Measurements from ENCODE around the gene EXD3.

EXD3 gene

DNA sequence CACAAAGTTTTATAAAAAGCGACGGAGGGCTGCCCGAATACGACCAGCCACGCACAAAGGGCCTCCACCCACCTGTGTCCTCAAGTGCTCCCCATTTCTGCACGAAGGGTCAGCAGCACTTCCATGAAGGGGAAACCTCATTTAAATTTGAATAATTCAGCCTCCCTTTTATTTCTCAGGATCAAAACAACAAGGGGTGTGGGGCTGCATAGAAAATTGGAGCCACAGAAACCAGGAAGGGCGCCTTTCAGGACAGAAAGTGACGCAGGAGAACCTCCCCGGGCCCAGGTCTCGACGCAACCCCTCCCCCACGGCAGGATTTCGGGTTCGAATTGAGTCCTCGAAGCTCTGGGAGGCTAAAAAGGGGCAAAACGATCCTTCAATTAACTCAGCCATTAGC, 123.0 kb downstream of the EXD3 start:
- H3K4me1 ChIP-seq (ENCODE audit: insufficient read depth, low read length) = peaks cover 7% of the 10 kb centered on the region
- no peak overlapping the region for H3K4me3 ChIP-seq (ENCODE audit: low read depth in 1 of 2, low read length in 2 of 2)
- no peak overlapping the region for H3K27ac ChIP-seq (ENCODE audit: low read depth, low read length)
- no peaks in the 10 kb centered on the region for H3K9me3 ChIP-seq (ENCODE audit: low read length)
- H3K9ac ChIP-seq (ENCODE audit: low read length) = no peak overlapping the region
- H3K36me3 ChIP-seq (ENCODE audit: insufficient read depth, low read length) = no peaks in the 10 kb centered on the region
- peaks cover 58 to 83% of the 10 kb centered on the region in 2 donors for H3K27me3 ChIP-seq (ENCODE audit: control insufficient read depth in 1 of 2, insufficient read depth in 2 of 2, low read length in 2 of 2)

DNA sequence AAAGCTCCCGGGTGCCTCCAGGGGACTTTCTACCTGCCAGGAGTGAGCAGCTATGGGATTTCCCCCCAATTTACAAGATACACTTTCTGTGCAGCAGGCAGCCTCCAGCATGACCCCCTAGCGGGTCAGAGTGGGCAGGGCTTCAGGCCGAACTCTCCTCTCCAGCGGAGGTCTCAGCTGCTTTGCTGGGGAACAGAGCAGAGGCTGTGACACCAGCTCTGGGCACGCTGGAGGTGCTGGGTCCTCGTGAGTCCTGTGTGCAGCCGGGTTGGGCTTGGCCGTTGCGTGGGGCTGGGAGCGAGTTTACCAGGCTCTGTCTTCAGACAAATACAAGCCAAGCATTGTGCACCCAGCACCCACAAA, 123.8 kb downstream of the EXD3 start:
- Histone ChIP-seq H3K9me3 (ENCODE audit: low read length) (peaks cover 4% of the 10 kb centered on the region), H3K27ac (ENCODE audit: low read depth, low read length) (no peak overlapping the region), H3K36me3 (ENCODE audit: insufficient read depth, low read length) (no peaks in the 10 kb centered on the region), H3K27me3 (ENCODE audit: control insufficient read depth in 1 of 2, insufficient read depth in 2 of 2, low read length in 2 of 2) (peaks cover 65 to 83% of the 10 kb centered on the region in 2 donors), H3K9ac (ENCODE audit: low read length) (no peak overlapping the region), H3K4me3 (ENCODE audit: low read depth in 1 of 2, low read length in 2 of 2) (no peak overlapping the region), H3K4me1 (ENCODE audit: insufficient read depth, low read length) (peaks cover 7% of the 10 kb centered on the region)

DNA sequence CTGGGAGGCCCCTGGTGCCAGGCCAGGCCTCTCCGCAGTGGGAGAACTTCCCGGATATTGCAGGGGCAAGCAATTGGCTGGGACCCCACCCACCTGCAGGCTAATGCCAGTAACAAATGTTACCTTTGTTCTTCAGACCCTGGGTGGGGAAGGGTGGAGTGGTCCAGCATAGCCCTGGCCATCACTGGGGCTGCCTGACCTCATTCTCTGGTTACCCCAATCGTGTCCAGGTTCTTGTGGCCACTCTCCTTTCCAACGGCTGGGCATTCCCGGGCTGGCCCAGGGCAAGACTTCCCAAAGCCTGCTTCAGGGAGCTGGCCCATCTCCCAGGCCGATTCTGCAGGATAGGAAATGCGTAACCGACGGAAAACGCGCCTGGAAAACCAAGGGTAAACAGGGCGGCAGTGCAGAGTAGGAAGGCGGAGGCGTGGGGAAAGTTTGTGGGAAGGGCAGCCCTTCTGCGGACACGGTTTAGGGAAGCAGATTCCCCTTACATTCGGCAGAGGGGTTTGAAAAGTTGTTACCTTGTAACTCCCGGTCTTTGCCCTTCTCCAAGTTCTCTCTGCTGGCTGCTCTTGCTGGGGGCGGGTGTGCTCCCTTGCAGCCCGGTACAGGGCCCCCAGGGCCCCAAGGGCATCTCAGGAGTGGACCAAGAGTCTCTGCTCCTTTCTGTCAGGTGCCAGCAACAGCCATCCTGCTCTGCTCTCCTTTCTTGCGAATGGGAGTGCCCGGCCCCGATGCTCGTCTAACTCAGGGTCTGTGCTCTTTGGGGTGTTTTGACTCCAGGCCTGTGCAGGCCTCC, 124.4 kb downstream of the EXD3 start:
- peaks cover 4% of the 10 kb centered on the region for H3K9me3 ChIP-seq (ENCODE audit: low read length)
- H3K4me3 ChIP-seq (ENCODE audit: low read depth in 1 of 2, low read length in 2 of 2) = no peak overlapping the region
- H3K27ac ChIP-seq (ENCODE audit: low read depth, low read length) = no peak overlapping the region
- peaks cover 68 to 83% of the 10 kb centered on the region in 2 donors for H3K27me3 ChIP-seq (ENCODE audit: control insufficient read depth in 1 of 2, insufficient read depth in 2 of 2, low read length in 2 of 2)
- H3K9ac ChIP-seq (ENCODE audit: low read length) = no peak overlapping the region
- peaks cover 7% of the 10 kb centered on the region for H3K4me1 ChIP-seq (ENCODE audit: insufficient read depth, low read length)
- H3K36me3 ChIP-seq (ENCODE audit: insufficient read depth, low read length) = no peaks in the 10 kb centered on the region

DNA sequence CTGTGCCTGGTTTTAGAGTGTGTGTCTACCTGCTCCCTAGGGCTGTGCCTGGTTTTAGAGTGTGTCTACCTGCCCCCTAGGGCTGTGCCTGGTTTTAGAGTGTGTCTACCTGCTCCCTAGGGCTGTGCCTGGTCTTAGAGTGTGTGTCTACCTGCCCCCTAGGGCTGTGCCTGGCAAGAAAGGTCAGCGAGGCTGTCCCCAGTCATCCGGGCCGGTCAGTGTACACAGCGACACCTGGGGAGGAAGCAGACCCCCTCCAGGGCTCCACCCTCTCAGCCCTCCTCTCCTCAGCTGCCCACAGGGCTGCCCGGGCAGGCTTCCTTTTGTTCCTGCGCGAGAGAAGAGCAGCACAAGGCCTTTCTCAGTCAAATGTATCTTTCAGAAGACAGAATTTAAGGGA, 125.0 kb downstream of the EXD3 start:
- Histone ChIP-seq H3K4me1 (ENCODE audit: insufficient read depth, low read length) (peaks cover 7% of the 10 kb centered on the region), H3K27me3 (ENCODE audit: control insufficient read depth in 1 of 2, insufficient read depth in 2 of 2, low read length in 2 of 2) (peaks cover 65 to 83% of the 10 kb centered on the region in 2 donors), H3K36me3 (ENCODE audit: insufficient read depth, low read length) (no peaks in the 10 kb centered on the region), H3K9ac (ENCODE audit: low read length) (no peak overlapping the region), H3K27ac (ENCODE audit: low read depth, low read length) (no peak overlapping the region), H3K4me3 (ENCODE audit: low read depth in 1 of 2, low read length in 2 of 2) (no peak overlapping the region), H3K9me3 (ENCODE audit: low read length) (peaks cover 10% of the 10 kb centered on the region)

DNA sequence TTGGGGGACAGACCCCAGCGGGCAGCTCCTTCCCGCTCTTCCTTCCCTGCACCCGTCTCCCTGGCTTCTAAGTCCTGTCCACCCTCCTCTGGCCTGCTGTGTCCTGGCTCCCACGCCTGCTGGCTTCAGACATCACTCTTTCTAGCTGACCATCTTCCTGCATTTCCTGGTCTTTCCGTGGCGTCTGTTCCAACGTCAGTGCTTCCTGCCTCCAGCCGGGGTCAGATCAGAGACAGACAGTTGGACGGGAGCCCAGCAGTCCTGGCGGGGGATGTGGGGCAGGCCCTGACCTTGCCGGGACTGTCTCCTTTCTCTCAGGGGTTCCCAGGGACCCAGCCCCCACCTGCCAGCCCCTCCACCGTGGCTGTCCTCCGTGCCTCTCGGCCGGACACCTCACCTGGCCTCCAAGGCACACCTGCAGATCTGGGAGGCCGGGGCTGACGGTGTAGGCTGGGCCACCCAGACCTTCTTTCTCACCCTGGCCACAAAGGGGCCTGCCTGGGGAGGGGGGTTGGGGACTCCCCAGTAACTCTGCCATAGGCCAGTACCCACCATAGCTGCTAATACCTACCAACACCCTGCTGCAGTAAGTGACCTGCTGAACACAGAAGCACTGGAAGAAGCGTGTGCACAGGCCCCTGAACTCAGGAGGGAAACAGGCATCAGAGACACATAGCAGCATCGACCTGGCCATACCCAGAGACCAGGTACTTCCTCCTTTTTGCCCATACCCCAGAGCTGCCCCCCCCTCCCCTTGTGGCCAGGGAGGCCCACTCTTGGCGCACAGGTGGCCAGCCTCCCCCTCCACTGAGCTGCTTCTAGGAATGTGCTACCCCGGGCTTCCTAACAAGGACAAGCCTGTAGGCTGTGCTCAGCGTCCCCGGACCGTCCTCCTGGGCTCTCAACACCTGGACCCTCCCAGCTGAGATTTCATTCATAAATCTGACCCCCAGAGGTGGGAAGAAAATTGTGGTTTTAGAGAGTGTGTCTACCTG, 126.0 kb downstream of the EXD3 start:
- Histone ChIP-seq H3K4me3 (ENCODE audit: low read depth in 1 of 2, low read length in 2 of 2) (no peak overlapping the region), H3K27me3 (ENCODE audit: control insufficient read depth in 1 of 2, insufficient read depth in 2 of 2, low read length in 2 of 2) (peaks cover 65 to 80% of the 10 kb centered on the region in 2 donors), H3K9ac (ENCODE audit: low read length) (no peak overlapping the region), H3K9me3 (ENCODE audit: low read length) (peaks cover 10% of the 10 kb centered on the region), H3K27ac (ENCODE audit: low read depth, low read length) (no peak overlapping the region), H3K4me1 (ENCODE audit: insufficient read depth, low read length) (peaks cover 7% of the 10 kb centered on the region), H3K36me3 (ENCODE audit: insufficient read depth, low read length) (no peaks in the 10 kb centered on the region)

DNA sequence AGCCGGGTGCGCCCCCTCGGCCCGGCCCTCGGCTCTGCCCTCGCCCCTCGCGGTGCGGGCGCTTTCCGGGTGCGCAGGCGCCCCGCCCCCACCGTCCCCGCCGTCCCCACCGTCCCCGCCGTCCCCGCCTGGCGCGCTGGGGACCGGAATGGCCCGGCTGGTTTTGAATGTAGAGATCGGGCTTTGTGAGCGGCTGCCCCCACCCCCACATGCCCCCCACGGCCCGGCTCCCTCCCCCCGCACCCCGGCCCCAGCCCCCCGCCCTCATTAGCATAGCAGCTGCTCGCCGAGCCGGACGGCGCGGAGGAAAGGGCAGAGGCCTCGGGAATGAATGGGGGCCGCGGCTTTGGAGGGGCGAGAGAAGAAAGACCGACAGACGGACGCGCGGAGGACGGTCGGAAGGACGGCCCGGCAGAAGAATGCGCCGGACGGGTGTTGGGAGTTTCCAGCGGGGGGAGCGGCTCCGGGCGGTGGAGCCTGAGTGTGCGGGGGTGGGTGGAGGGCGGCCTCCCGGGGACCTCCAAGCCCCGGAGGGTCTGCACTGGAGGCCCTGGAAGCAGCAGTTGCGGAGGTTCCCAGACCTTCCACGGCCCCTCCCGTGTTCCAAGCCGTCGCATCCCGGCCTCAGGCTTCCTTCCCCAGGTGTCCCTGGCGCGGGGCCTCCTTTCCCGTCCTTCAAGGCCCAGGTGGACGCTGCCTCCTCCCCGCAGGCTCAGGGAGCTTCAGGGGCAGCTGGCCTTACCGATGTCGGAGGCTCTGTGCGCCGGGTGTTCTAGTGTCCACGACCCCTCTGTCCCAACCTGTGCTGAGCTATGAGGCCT, 126.9 kb downstream of the EXD3 start:
- H3K4me1 ChIP-seq (ENCODE audit: insufficient read depth, low read length) = peaks cover 7% of the 10 kb centered on the region
- no peak overlapping the region for H3K4me3 ChIP-seq (ENCODE audit: low read depth in 1 of 2, low read length in 2 of 2)

DNA sequence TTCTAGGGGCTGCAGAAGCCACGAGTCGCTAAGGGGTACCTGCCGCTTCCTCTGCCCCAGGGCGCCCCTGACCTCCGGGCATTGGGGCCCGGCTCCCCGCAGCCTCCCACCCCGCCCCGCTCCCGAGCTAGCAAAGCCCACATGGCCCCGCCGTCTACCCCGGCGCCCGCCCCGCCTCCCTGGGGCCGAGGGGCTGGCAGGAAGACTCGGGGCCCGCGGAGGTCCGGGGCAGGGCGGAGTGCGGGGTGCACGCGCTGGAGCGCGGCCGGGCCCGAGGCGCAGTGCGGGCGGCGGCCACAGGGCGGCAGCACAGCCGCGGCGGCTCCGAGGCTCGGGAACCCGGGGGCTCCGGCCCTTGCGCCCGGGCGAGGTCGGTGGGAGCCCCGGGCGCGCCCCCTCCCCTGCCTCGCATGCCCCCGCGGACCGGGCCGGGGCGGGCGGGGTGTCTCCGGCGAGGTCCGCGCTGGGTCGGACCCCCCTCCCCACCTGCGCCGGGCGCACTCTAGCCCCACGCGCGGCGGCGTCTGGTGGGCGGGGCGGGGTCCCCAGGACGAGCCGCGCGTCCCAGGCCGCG, 127.6 kb downstream of the EXD3 start:
- peaks cover under 1% of the 10 kb centered on the region for H3K4me1 ChIP-seq (ENCODE audit: insufficient read depth, low read length)
- H3K9ac ChIP-seq (ENCODE audit: low read length) = no peak overlapping the region
- H3K27me3 ChIP-seq (ENCODE audit: control insufficient read depth in 1 of 2, insufficient read depth in 2 of 2, low read length in 2 of 2) = peaks cover 59 to 67% of the 10 kb centered on the region in 2 donors
- no peak overlapping the region for H3K27ac ChIP-seq (ENCODE audit: low read depth, low read length)
- no peak overlapping the region for H3K4me3 ChIP-seq (ENCODE audit: low read depth in 1 of 2, low read length in 2 of 2)
- peaks cover 10% of the 10 kb centered on the region for H3K9me3 ChIP-seq (ENCODE audit: low read length)
- no peaks in the 10 kb centered on the region for H3K36me3 ChIP-seq (ENCODE audit: insufficient read depth, low read length)

More for the DNA sequence above, 126.9 kb downstream of the EXD3 start:
- Histone ChIP-seq H3K27ac (ENCODE audit: low read depth, low read length) (no peak overlapping the region), H3K36me3 (ENCODE audit: insufficient read depth, low read length) (no peaks in the 10 kb centered on the region), H3K27me3 (ENCODE audit: control insufficient read depth in 1 of 2, insufficient read depth in 2 of 2, low read length in 2 of 2) (peaks cover 65 to 75% of the 10 kb centered on the region in 2 donors), H3K9ac (ENCODE audit: low read length) (no peak overlapping the region), H3K9me3 (ENCODE audit: low read length) (peaks cover 10% of the 10 kb centered on the region)

DNA sequence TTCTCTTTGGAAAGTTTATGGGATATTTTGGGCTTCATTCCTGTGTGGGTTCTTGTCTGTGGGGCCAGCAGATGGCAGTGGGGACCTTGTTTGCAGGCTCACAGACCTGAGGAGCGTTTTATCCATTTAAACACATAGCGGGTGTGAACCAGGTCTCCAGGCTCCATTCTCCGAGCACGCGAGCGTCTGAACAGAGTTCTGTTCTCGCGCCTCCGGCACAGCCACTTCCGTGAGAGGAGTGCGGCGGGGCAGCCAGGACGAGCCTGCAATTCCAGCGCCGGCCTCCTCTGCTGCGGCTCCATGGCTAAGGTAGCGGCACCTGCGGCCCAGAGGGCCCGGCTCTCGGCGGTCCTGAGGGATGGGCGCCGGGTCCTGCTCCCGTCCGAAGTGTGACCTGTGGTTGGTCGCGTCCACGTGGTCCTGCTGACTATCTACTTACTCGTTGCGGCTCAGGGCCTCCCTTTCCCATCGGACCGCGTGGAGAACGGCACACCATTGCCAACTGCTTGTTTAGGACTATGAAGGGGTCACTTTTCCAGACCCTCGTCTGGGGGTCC, 128.2 kb downstream of the EXD3 start:
- H3K9me3 ChIP-seq (ENCODE audit: low read length) = peaks cover 10% of the 10 kb centered on the region
- H3K27me3 ChIP-seq (ENCODE audit: control insufficient read depth in 1 of 2, insufficient read depth in 2 of 2, low read length in 2 of 2) = peaks cover 53 to 62% of the 10 kb centered on the region in 2 donors
- no peak overlapping the region for H3K9ac ChIP-seq (ENCODE audit: low read length)
- no peak overlapping the region for H3K4me3 ChIP-seq (ENCODE audit: low read depth in 1 of 2, low read length in 2 of 2)
- no peaks in the 10 kb centered on the region for H3K36me3 ChIP-seq (ENCODE audit: insufficient read depth, low read length)
- no peak overlapping the region for H3K27ac ChIP-seq (ENCODE audit: low read depth, low read length)
- H3K4me1 ChIP-seq (ENCODE audit: insufficient read depth, low read length) = no peaks in the 10 kb centered on the region

DNA sequence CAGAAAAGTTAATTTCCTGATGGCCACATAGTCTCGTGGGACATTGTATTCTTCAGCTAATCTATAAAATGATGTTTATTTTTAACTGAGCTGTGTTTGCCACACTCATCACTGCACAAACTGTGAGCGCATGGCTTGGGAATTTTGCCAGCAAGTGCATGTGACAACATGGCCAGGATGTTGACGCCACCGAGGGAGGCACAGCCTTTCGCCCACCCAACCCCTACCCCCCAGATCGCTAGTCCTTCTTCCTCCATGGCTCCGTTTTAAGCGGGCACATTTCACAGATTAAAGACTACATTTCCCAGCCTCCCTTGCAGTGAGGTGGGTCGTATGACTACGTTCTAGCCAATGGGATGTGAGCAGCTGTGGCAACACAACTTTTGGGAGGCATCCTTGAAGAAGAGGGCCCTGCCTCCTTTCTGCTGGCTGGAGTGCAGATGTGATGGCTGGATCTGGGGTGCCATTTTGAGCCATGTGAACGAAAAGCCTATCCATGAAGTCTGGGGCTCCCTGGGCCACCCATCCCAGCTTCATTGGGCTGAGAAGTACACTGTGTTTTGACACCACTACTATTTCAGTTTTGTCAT, 128.8 kb downstream of the EXD3 start:
- no peaks in the 10 kb centered on the region for H3K36me3 ChIP-seq (ENCODE audit: insufficient read depth, low read length)
- H3K9me3 ChIP-seq (ENCODE audit: low read length) = peaks cover 10% of the 10 kb centered on the region
- H3K27me3 ChIP-seq (ENCODE audit: control insufficient read depth in 1 of 2, insufficient read depth in 2 of 2, low read length in 2 of 2) = peaks cover 49 to 56% of the 10 kb centered on the region in 2 donors
- no peak overlapping the region for H3K4me3 ChIP-seq (ENCODE audit: low read depth in 1 of 2, low read length in 2 of 2)
- no peak overlapping the region for H3K9ac ChIP-seq (ENCODE audit: low read length)
- no peaks in the 10 kb centered on the region for H3K4me1 ChIP-seq (ENCODE audit: insufficient read depth, low read length)
- H3K27ac ChIP-seq (ENCODE audit: low read depth, low read length) = no peak overlapping the region

DNA sequence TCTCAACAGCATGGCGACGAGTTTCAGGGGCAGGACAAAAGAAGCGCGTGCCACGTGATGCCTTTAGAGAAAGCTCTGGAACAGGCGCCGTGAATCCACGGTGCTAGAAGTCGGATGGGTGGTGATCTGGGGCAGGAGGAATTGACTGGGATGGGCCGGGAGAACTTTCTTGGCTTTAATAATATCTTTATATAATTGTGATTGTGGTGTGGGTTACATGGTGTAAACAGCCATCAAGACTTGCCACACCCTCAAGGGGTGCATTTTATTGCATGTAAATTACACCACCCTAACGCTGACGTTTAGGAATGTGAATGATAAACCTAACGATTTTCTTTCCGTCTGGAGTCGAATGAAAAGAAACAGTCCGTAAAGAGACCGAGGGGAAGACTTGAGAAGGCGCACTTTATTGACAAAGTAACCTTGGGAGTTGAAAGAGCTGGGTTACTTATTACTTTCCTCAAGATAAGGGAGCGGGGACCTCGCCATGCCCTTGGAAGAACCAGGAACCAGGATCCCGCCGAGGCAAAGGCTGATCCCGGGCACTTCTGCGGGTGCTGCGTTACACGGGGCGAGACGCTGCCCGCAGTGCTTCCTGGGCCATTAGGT, 129.4 kb downstream of the EXD3 start:
- H3K27me3 ChIP-seq (ENCODE audit: control insufficient read depth in 1 of 2, insufficient read depth in 2 of 2, low read length in 2 of 2) = peaks cover 43 to 50% of the 10 kb centered on the region in 2 donors

More for the DNA sequence above, 129.4 kb downstream of the EXD3 start:
- H3K4me1 ChIP-seq (ENCODE audit: insufficient read depth, low read length) = no peaks in the 10 kb centered on the region
- H3K9me3 ChIP-seq (ENCODE audit: low read length) = peaks cover 10% of the 10 kb centered on the region
- no peak overlapping the region for H3K9ac ChIP-seq (ENCODE audit: low read length)
- no peak overlapping the region for H3K4me3 ChIP-seq (ENCODE audit: low read depth in 1 of 2, low read length in 2 of 2)
- H3K36me3 ChIP-seq (ENCODE audit: insufficient read depth, low read length) = no peaks in the 10 kb centered on the region
- no peak overlapping the region for H3K27ac ChIP-seq (ENCODE audit: low read depth, low read length)
